Astrocyte of the cerebellum (primary cell): ENCODE data around the gene MAPK8.

ENCODE experiments used
- DNase-seq: peaks from one replicate; pipeline ENCODE4 v3.0.0-alpha.2; 2011; ENCODE audit warnings: low read depth
- H3K4me3 ChIP-seq: 2 replicates; pipeline ENCODE4 v1.5.1; 2011; ENCODE audit warnings: mild to moderate bottlenecking, low read depth, low read length, moderate library complexity
- in situ Hi-C: cut with HindIII; loops from 2 replicates; pipeline ENCODE4 v1.10.0; 2017; ENCODE audit warnings: low sequenced_read_pairs
- TF ChIP-seq, protein P1 (sequence below): IDR thresholded peaks from 2 replicates; pipeline ENCODE4 v1.5.1; 2012; ENCODE audit warnings: low read length, low read depth, moderate library complexity, mild to moderate bottlenecking; ENCODE audit errors: missing control alignments

The MAPK8 gene

DNA sequence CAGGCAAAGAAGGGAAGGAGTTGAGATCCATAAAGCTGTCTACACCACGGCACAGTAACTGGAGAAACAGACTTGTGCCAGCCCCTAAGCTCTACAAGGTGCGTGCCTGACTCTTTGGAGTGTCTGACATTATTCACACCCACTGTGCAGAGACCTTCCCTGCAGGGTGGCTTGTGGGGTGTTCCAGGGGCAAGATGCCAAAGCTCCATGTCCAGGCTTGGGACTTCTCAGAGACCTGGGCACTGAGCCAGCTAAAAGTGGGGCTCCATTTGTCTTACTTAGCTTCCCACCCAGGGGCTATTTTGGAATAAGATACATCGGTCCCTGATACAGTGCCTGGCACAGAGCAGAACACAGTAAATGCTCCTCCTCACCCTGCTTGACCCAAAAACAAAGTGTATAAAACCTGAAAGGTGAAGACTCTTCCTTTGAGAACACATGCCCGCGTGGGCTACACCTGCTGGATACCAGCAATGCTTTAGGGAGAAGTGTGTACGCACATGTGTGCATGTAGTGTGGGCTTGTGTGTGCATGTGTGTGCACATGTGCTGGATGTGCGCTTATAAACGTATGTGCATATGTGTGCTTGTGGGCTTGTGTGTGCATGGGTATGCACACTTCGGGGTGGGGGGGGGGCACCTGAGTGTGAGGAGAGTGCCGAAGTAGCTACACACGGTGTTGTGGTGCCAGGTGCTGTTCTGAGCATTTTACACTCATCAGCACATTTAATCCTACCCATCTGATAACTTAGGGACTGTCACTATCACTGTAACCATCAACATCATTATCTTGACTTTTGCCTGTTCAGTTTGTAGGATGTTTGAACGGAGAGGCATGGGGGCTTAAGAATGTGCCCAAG is 155.4 kb downstream of the MAPK8 start:
- H3K4me3 ChIP-seq, result no peak overlapping the region
- TF ChIP-seq, protein P1, sequence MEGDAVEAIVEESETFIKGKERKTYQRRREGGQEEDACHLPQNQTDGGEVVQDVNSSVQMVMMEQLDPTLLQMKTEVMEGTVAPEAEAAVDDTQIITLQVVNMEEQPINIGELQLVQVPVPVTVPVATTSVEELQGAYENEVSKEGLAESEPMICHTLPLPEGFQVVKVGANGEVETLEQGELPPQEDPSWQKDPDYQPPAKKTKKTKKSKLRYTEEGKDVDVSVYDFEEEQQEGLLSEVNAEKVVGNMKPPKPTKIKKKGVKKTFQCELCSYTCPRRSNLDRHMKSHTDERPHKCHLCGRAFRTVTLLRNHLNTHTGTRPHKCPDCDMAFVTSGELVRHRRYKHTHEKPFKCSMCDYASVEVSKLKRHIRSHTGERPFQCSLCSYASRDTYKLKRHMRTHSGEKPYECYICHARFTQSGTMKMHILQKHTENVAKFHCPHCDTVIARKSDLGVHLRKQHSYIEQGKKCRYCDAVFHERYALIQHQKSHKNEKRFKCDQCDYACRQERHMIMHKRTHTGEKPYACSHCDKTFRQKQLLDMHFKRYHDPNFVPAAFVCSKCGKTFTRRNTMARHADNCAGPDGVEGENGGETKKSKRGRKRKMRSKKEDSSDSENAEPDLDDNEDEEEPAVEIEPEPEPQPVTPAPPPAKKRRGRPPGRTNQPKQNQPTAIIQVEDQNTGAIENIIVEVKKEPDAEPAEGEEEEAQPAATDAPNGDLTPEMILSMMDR, result no peak
- in situ Hi-C loops, result no loop called here
- no peak for DNase-seq

DNA sequence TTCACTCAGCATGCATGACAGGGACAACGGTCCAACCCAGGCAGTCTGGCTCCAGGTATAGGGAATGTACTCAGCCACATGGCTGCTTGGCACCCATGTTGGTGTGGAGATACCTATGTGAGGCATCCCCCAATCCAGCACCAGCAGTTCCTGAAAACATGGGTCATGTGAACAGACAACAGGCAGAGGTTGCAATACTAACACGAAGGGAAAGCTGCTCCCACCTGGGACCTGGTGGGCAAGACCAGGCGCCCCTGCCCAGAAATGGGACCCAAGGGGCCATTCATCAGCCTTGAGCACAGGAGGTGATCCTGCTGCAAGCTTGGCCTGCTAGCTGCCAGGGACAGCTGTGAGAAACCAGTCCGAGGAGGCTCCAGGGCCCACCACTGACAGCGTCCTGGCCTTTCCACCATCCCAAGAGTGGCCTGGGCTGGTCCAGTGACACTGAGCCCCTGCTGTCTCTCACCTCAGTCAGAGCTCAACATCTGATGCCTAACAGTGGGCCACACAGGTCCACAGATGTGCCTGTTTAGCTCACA is 156.1 kb downstream of the MAPK8 start:
- TF ChIP-seq, protein P1, result no peak
- DNase-seq, result no peak
- H3K4me3 ChIP-seq, result no peak overlapping the region
- in situ Hi-C loops, result no loop called here

DNA sequence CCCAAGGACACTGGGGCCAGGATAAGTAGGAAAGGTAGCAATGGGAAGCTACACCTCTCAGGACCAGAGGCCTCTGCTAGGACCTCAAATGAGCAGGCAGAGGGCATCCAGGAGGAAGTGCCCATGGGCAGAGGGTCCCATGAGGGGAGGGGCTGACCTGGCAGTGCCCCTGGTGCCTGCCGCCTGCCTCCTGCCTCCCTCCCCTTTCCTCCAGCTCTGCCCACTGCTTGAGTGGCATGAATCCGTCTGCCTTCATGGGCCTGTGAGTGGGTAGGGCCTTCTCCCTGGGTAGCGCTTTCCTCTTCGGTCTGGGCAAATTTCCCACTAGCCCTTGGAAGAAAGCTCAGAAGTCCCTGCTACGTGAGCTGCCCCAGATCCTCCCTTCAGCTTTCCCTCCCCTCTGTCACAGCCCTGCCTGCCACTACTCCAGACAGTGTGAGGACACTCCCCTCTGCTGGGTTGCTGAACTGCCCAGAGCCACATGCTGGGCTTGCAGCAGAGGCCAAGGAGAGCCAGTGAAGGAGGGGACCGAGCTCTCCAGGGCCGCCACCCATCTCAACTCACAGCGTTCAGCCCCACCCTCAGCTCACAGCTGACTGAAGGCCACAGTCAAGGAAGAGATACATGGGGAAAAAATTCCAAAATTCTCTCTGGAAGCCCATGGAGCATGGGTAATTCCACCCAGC is 157.0 kb downstream of the MAPK8 start:
- in situ Hi-C loops, result no loop called here
- no peak for DNase-seq
- TF ChIP-seq, protein P1, result no peak
- no peak overlapping the region for H3K4me3 ChIP-seq

DNA sequence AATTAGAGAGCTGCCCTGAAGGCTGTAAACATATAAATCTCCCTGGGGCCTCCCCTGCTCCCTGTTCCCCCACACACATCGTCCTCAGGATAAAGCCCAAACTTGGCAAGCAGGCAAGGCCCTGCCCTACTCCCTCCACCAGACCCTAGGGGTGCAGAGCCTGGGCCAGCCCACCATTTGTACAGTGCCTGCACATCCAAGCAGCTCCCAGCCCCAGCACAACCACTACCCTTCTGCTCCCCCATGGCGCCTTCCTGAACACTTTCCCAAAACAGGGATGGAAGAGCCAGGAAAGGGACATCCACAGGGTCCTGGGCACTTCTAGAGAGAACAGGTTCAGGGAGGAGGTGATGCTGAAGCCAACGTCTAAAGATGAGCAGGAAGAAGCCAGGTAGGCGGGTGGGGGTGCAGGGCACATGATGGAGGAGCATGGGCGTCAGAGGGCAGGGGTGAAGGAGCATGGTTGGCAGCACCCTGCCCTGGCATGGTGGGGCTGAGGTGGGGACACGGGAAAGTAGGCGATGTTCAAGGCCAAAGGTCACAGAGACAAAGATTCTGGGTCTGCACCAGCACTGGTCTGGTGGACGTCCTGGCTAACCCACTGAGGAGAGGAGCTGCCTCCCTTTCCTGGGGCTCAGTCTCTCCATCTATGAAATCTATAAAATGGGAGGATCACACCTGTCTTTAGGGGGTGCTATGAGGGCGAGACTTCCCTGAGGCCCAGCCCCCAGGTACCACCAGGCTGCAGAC is 157.8 kb downstream of the MAPK8 start:
- in situ Hi-C loops, result no loop called here
- DNase-seq, result no peak
- no peak overlapping the region for H3K4me3 ChIP-seq
- TF ChIP-seq, protein P1, result peak; percentile 3

DNA sequence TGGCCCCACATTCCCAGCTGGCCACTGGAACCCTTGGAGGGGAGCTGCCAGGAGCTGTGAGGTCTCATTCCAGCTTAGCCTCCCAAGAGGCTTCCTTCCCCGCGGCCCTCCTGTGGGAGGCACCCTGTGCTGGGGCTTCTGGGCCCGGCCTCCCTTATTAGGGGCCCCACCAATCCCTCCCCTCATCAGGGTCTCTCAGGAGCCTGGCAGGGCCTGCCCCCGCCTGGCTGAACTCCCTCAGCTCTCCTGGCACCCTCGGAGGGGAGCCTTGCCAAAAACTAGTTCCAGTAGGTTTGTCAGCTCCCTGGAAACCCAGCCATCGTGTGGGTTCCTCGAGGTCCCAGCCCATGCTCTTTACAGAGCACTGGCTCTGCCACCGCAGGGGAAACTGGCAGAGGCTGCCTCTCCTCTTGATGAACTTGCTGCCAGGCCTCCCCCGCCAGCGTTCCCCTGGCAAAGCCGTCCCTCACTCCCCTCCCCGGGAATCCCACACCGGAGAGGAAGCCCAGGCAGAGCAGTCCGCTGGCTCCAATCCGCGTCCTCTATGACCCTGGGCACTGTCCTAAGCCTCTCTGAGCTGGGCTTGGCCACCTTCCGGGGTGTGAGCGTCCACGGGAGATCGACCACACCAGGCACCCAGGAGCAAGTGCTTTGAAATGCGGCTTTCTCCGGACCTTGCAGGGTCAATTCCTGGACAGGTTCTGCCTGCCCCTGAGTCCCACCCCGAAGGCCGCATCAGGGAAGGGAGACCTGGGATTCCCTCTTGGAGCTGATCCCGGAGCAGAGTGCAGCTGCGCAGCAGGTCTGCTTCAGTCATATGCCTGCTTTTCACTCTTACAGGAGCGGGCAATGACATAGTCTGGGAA is 158.6 kb downstream of the MAPK8 start:
- DNase-seq, result no peak
- no peak overlapping the region for H3K4me3 ChIP-seq
- in situ Hi-C loops, result no loop called here

More for the DNA sequence above, 158.6 kb downstream of the MAPK8 start:
- TF ChIP-seq, protein P1, result no peak
